ENCODE results near the gene TMEM63C.

DNA sequence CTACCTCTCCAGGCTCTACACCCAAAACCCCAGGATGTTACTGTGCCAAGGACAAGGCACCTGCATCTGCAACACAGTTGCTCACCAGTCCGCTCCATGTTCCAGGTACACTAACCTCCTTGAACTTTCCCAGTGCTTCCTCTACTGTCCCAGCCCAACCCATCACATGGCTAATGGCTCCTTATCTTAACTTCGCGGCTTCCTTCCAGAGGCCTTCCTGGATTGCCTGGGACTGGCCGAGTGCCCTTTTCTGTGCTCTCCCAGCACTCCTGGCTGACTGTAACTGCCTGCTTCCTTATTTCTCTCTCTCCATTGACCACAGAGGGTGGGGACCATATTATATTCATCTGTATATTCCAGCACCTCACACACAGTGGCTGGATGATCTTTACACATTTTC, 118.2 kb downstream of the TMEM63C start:
- TF ChIP-seq, protein P1, sequence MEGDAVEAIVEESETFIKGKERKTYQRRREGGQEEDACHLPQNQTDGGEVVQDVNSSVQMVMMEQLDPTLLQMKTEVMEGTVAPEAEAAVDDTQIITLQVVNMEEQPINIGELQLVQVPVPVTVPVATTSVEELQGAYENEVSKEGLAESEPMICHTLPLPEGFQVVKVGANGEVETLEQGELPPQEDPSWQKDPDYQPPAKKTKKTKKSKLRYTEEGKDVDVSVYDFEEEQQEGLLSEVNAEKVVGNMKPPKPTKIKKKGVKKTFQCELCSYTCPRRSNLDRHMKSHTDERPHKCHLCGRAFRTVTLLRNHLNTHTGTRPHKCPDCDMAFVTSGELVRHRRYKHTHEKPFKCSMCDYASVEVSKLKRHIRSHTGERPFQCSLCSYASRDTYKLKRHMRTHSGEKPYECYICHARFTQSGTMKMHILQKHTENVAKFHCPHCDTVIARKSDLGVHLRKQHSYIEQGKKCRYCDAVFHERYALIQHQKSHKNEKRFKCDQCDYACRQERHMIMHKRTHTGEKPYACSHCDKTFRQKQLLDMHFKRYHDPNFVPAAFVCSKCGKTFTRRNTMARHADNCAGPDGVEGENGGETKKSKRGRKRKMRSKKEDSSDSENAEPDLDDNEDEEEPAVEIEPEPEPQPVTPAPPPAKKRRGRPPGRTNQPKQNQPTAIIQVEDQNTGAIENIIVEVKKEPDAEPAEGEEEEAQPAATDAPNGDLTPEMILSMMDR (IDR thresholded peaks at IDR 0.05; ENCODE audit: poor library complexity), result no peak
- TF ChIP-seq EZH2 (IDR thresholded peaks at IDR 0.05; ENCODE audit: borderline replicate concordance), result no peak
- TF ChIP-seq EZH2phosphoT487 (IDR thresholded peaks at IDR 0.05; ENCODE audit: low read depth, severe bottlenecking, unreplicated experiment), result no peak

Measured in hepatocyte (in vitro differentiated cells).